ENCODE results near the gene MTMR3. TPM values are rescaled to one million over a fixed set of nuclear protein-coding genes. Genes with fewer than 3 reads are reported as not detected.

MTMR3 gene
- total and polyA plus RNA-seq, 2 of the 8 experiments (the other 6 are each of a cell fraction or from before 2014, with no cell fraction given) = 16.9 to 18.5 TPM

- FAIRE-seq = no peak
- Histone ChIP-seq H3K4me1 (replicated peaks in 1 of 4; ENCODE audit: control insufficient read depth in 3 of 4, insufficient read depth in 4 of 4, low read length in 3 of 4) (no peaks in the 10 kb centered on the region), H3K56ac (replicated peaks; ENCODE audit: insufficient read length, low read depth, low read length) (no peak overlapping the region), H3K27me3 (replicated peaks in 1 of 4; ENCODE audit: control insufficient read depth in 3 of 4, extremely low read depth in 1 of 4, insufficient read depth in 3 of 4, low read length in 3 of 4) (no peaks in the 10 kb centered on the region), H2AFZ (ENCODE audit: low read length) (no peak overlapping the region), H3K4ac (replicated peaks; ENCODE audit: insufficient read length, low read depth, low read length) (no peak overlapping the region), H3K4me2 (ENCODE audit: insufficient read depth in 1 of 2, low read depth in 2 of 2, low read length in 2 of 2) (no peak overlapping the region), H3K23ac (ENCODE audit: insufficient read length) (no peak overlapping the region), H3K4me3 (ENCODE audit: extremely low read depth in 1 of 4, insufficient read depth in 2 of 4, low read depth in 3 of 4, low read length in 4 of 4) (no peak overlapping the region), H3K9ac (replicated peaks in 1 of 4; ENCODE audit: extremely low read depth in 1 of 4, low read depth in 3 of 4, low read length in 3 of 4) (no peak overlapping the region), H3K23me2 (ENCODE audit: low read depth, low read length) (no peaks in the 10 kb centered on the region), H3K9me3 (ENCODE audit: insufficient read depth in 2 of 2, low read depth in 1 of 2, low read length in 1 of 2) (no peaks in the 10 kb centered on the region), H3K79me1 (ENCODE audit: low read depth, low read length) (no peaks in the 10 kb centered on the region), H4K20me1 (replicated peaks in 1 of 2; ENCODE audit: control insufficient read depth in 1 of 2, insufficient read depth in 2 of 2, low read length in 2 of 2) (peaks cover 0 to 2% of the 10 kb centered on the region in 2 experiments), H2BK12ac (ENCODE audit: low read depth, low read length) (no peak overlapping the region), H2BK120ac (replicated peaks; ENCODE audit: low read depth, low read length) (no peak overlapping the region), H3K27ac (ENCODE audit: low read depth, low read length) (no peak overlapping the region), H3K14ac (ENCODE audit: insufficient read length) (no peak overlapping the region), H2AK5ac (ENCODE audit: low read depth, low read length) (no peak overlapping the region), H3K18ac (ENCODE audit: extremely low read depth, low read length) (no peak overlapping the region), H3K79me2 (ENCODE audit: control insufficient read depth in 1 of 2, insufficient read depth in 2 of 2, low read length in 2 of 2) (peaks cover 0 to 84% of the 10 kb centered on the region in 2 experiments; a peak in 3 of 4 replicates), H2BK15ac (ENCODE audit: low read length) (no peak overlapping the region), H4K8ac (ENCODE audit: extremely low read depth, insufficient read depth, low read length) (no peak overlapping the region), H2BK20ac (ENCODE audit: low read length) (no peak overlapping the region), H3K36me3 (ENCODE audit: control insufficient read depth in 2 of 4, insufficient read depth in 4 of 4, low read length in 3 of 4) (no peaks in the 10 kb centered on the region), H2BK5ac (ENCODE audit: low read depth, low read length) (no peak overlapping the region), H4K91ac (replicated peaks; ENCODE audit: insufficient read length, low read length) (no peak overlapping the region), H4K5ac (ENCODE audit: insufficient read length, low read depth, low read length) (no peak overlapping the region)
- ChIA-PET CTCF (ENCODE audit: partially characterized antibody) (no interaction called here), POLR2A (ENCODE audit: partially characterized antibody) (no interaction called here)
- no peak for DNase-seq (ENCODE audit: low read depth in 1 of 2, low spot score in 2 of 2)
- 96% methylated on average over 1 of the region's 1 CpG; no CpG with 5 or more reads in 1 of the 2 experiments for WGBS, 2 experiments (ENCODE audit: extremely low coverage in 1 of 2, insufficient coverage in 1 of 2, insufficient read length in 1 of 2, insufficient replicate concordance in 2 of 2, low coverage in 1 of 2, low lambda C conversion rate in 2 of 2, missing lambda C conversion rate in 1 of 2)
- TF ChIP-seq SRF (IDR thresholded peaks at IDR 0.05; ENCODE audit: low read depth, low read length) = no peak
- TF ChIP-seq SIX5 (IDR thresholded peaks at IDR 0.05; ENCODE audit: low read depth, low read length) = no peak
- TF ChIP-seq KDM1A (IDR thresholded peaks at IDR 0.05; ENCODE audit: borderline replicate concordance, low read length) = no peak
- TF ChIP-seq RFX5 (IDR thresholded peaks at IDR 0.05; ENCODE audit: borderline replicate concordance, low read depth, low read length) = no peak
- no peak for TF ChIP-seq ATF2 (IDR thresholded peaks at IDR 0.05; ENCODE audit: low read length)
- no peak for TF ChIP-seq TAF7 (optimal IDR thresholded peaks at IDR 0.05; ENCODE audit: borderline replicate concordance, low read depth, low read length)
- no peak for TF ChIP-seq SP4 (IDR thresholded peaks at IDR 0.05; ENCODE audit: low read length)
- no peak for TF ChIP-seq GABPA (IDR thresholded peaks at IDR 0.05; ENCODE audit: borderline replicate concordance, insufficient read depth, low read length)
- no peak for TF ChIP-seq TCF12 (IDR thresholded peaks at IDR 0.05; ENCODE audit: low read depth, low read length)
- TF ChIP-seq TEAD4 (IDR thresholded peaks at IDR 0.05; ENCODE audit: low read depth, low read length) = no peak
- no peak for TF ChIP-seq CTBP2 (IDR thresholded peaks at IDR 0.05; ENCODE audit: borderline replicate concordance, insufficient read depth, insufficient read length, low read length)
Measured at GRCh38 chr22:29892315-29893156, 9.6 kb downstream of the MTMR3 start.
